HG03097 (cell line): ENCODE data around the gene SHOC2.
A peak's percentile ranks its signal among the peaks of the same experiment; 100 is the strongest.

ENCODE experiments used
- ATAC-seq: cut with Tn5 transposase; IDR thresholded peaks from one replicate; pipeline ENCODE4 v1.9.1; 2021; ENCODE audit not compliant: unreplicated experiment, low FRiP score

The SHOC2 gene

GRCh38 chr10:110919349-110919931 lies at the start of gene SHOC2:
SHOC2 (plus strand) TSS chr10:110919604; CDS start chr10:110964359, 44,755 bp downstream.
- ATAC-seq = peak; percentile 87

GRCh38 chr10:110870823-110871297 lies 48.5 kb upstream of the SHOC2 start:
- ATAC-seq = no peak

- ATAC-seq = peak; percentile 61
Observed at GRCh38 chr10:110871298-110872084, 47.9 kb upstream of the SHOC2 start, which contains the start of gene PDCD4. PDCD4 (plus strand) TSS chr10:110871928; CDS start chr10:110876028, 4,100 bp downstream.

- peak; percentile 31 for ATAC-seq
Observed at GRCh38 chr10:110872145-110872983, 47.0 kb upstream of the SHOC2 start.

- no peak for ATAC-seq
Observed at GRCh38 chr10:110872984-110873923, 46.1 kb upstream of the SHOC2 start.

- ATAC-seq = no peak
Observed at GRCh38 chr10:110873951-110874350, 45.5 kb upstream of the SHOC2 start.

- no peak for ATAC-seq
Observed at GRCh38 chr10:110876000-110876399, 43.4 kb upstream of the SHOC2 start.

GRCh38 chr10:110876788-110877187 lies 42.6 kb upstream of the SHOC2 start:
- ATAC-seq = no peak

GRCh38 chr10:110880012-110880411 lies 39.4 kb upstream of the SHOC2 start:
- no peak for ATAC-seq

- no peak for ATAC-seq
Observed at GRCh38 chr10:110881247-110881646, 38.2 kb upstream of the SHOC2 start.

GRCh38 chr10:110881905-110882304 lies 37.5 kb upstream of the SHOC2 start:
- no peak for ATAC-seq

GRCh38 chr10:110883924-110884323 lies 35.5 kb upstream of the SHOC2 start:
- no peak for ATAC-seq

- no peak for ATAC-seq
Observed at GRCh38 chr10:110885932-110886674, 33.3 kb upstream of the SHOC2 start.

GRCh38 chr10:110887560-110887959 lies 31.8 kb upstream of the SHOC2 start:
- ATAC-seq = no peak

GRCh38 chr10:110892602-110893288 lies 26.7 kb upstream of the SHOC2 start:
- ATAC-seq = no peak

GRCh38 chr10:110893559-110894179 lies 25.7 kb upstream of the SHOC2 start:
- no peak for ATAC-seq

GRCh38 chr10:110897184-110897583 lies 22.2 kb upstream of the SHOC2 start:
- ATAC-seq = no peak

- no peak for ATAC-seq
Observed at GRCh38 chr10:110898391-110898790, 21.0 kb upstream of the SHOC2 start.
